ENCODE data around the gene TUBB8B.
"Not testable (repeated sequence)": the region's sequence is repeated elsewhere in the genome, so short reads cannot be mapped to it uniquely, and the experiment has no call there.

Gene TUBB8B

DNA sequence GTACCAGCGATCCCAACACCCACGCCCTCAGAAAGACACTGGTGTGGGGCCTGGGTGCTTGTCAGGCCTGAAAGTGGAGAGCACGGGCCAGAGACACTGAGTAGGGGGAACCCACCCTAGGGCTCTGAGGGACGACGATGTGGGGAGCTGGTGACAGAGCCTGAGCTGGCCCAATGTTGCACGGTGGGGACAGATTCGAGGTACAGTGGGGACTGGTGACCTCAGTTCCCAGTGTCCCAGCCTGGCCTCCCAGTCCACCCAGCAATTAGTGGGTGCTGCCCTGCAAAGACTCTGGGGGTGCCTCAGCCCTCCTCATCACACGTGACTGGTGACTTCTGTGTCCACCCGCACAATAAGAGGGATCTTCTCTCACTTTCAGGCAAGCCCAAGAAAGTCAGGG is 36.6 kb downstream of the TUBB8B start:
- DNase-seq (ENCODE audit: low read depth in 3 of 3) = not testable (repeated sequence)

DNA sequence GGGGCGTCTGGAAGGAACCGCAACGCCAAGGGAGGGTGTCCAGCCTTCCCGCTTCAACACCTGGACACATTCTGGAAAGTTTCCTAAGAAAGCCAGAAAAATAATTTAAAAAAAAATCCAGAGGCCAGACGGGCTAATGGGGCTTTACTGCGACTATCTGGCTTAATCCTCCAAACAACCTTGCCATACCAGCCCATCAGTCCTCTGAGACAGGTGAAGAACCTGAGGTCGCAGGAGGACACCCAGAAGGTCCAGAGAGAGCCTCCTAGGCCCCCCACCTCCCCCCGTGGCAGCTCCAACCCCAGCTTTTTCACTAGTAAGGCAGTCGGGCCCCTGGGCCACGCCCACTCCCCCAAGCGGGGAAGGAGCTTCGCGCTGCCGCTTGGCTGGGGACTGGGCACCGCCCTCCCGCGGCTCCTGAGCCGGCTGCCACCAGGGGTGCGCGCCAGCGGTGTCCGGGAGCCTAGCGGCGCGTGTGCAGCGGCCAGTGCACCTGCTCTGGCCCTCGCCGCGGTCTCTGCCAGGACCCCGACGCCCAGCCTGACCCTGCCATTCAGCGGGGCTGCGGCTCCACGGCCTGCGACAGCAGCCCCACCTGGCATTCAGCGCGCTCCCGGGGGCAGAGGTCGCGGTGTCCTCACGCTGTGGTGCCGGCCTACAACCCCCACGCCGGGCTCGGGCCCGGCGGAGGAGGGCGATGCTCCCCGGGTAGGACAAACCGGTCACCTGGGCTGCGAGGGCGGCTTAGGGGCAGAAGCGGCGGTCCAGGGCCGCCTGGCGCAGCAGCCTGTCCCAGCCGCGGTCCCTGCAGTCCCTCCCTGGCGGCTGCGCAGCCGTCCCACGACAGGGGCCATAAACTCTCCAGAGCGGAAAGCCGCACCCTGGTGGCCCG is 37.8 kb downstream of the TUBB8B start:
- not testable (repeated sequence) for DNase-seq (ENCODE audit: low read depth in 3 of 3)

DNA sequence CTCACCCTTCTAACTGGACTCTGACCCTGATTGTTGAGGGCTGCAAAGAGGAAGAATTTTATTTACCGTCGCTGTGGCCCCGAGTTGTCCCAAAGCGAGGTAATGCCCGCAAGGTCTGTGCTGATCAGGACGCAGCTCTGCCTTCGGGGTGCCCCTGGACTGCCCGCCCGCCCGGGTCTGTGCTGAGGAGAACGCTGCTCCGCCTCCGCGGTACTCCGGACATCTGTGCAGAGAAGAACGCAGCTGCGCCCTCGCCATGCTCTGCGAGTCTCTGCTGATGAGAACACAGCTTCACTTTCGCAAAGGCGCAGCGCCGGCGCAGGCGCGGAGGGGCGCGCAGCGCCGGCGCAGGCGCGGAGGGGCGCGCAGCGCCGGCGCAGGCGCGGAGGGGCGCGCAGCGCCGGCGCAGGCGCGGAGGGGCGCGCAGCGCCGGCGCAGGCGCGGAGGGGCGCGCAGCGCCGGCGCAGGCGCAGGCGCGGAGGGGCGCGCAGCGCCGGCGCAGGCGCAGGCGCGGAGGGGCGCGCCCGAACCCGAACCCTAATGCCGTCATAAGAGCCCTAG is 38.7 kb downstream of the TUBB8B start:
- not testable (repeated sequence) for DNase-seq (ENCODE audit: low read depth in 3 of 3)

DNA sequence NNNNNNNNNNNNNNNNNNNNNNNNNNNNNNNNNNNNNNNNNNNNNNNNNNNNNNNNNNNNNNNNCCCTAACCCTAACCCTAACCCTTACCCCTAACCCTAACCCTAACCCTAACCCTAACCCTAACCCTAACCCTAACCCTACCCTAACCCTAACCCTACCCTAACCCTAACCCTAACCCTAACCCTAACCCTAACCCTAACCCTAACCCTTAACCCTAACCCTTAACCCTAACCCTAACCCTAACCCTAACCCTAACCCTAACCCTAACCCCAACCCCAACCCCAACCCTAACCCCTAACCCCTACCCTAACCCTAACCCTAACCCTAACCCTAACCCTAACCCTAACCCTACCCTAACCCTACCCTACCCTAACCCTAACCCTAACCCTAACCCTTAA is 39.5 kb downstream of the TUBB8B start:
- DNase-seq (ENCODE audit: low read depth in 3 of 3) = not testable (repeated sequence)

All from stimulated activated CD4-positive, alpha-beta T cell treated with anti-CD3 and anti-CD28 coated beads, TNF-alpha, amount 100 ng/mL, for 24 hours (primary cell).